ENCODE data around the gene ASCL5.

GRCh38 chr1:201164645-201165044 is 37.7 kb upstream of the ASCL5 start:
- no peak for TF ChIP-seq CTCF (IDR thresholded peaks at IDR 0.05; ENCODE audit: low read length)
- TF ChIP-seq EZH2phosphoT487 (IDR thresholded peaks at IDR 0.05; ENCODE audit: low read length) = no peak
- TF ChIP-seq EZH2 (optimal IDR thresholded peaks at IDR 0.05; ENCODE audit: low read depth, low read length) = no peak
